Measurements from ENCODE around the gene MAST1. TPM values are rescaled to one million over a fixed set of nuclear protein-coding genes. Genes with fewer than 3 reads are reported as not detected.
A peak's percentile ranks its signal among the peaks of the same experiment; 100 is the strongest.
"Not testable (repeated sequence)": the region's sequence is repeated elsewhere in the genome, so short reads cannot be mapped to it uniquely, and the experiment has no call there.

MAST1 gene
- total RNA-seq, 2 donors from 2014 or later = 0.26 TPM; not detected in 1

DNA sequence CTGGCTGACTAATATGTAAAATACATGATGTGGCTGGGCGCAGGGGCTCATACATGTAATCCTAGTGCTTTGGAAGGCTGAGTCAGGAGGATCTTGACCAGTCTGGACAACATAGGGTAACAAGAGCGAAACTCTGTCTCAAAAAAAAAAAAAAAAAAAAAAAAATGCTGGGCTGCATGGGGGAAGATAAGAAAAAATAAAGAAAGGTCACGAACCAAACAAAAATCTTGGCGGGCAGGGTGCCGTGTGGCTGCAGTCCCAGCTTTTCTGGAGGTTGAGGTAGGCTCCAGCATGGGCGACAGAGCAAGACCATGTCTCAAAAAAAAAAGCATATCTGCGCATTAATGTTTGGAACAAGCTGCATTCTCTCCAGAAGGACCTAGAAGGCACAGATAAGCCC lies 23.2 kb upstream of the MAST1 start:
- no peaks in the 10 kb centered on the region for H3K36me3 ChIP-seq (replicated peaks in 1 of 2; ENCODE audit: insufficient read depth in 1 of 2, low read depth in 2 of 2)
- no peak for TF ChIP-seq POLR2A (IDR thresholded peaks at IDR 0.05)
- TF ChIP-seq, protein P1, sequence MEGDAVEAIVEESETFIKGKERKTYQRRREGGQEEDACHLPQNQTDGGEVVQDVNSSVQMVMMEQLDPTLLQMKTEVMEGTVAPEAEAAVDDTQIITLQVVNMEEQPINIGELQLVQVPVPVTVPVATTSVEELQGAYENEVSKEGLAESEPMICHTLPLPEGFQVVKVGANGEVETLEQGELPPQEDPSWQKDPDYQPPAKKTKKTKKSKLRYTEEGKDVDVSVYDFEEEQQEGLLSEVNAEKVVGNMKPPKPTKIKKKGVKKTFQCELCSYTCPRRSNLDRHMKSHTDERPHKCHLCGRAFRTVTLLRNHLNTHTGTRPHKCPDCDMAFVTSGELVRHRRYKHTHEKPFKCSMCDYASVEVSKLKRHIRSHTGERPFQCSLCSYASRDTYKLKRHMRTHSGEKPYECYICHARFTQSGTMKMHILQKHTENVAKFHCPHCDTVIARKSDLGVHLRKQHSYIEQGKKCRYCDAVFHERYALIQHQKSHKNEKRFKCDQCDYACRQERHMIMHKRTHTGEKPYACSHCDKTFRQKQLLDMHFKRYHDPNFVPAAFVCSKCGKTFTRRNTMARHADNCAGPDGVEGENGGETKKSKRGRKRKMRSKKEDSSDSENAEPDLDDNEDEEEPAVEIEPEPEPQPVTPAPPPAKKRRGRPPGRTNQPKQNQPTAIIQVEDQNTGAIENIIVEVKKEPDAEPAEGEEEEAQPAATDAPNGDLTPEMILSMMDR (IDR thresholded peaks at IDR 0.05) = no peak
- DNase-seq = no peak
- 82 to 84% methylated on average over 7 of the region's 7 CpGs for WGBS, 2 donors
- H3K27ac ChIP-seq = no peak overlapping the region
- no peak for ATAC-seq
- H3K4me1 ChIP-seq = no peaks in the 10 kb centered on the region
- no peaks in the 10 kb centered on the region for H3K27me3 ChIP-seq
- intact Hi-C loops (cut with DNase I) = no loop called here
- no peak overlapping the region for H3K4me3 ChIP-seq
- no peaks in the 10 kb centered on the region for H3K9me3 ChIP-seq

DNA sequence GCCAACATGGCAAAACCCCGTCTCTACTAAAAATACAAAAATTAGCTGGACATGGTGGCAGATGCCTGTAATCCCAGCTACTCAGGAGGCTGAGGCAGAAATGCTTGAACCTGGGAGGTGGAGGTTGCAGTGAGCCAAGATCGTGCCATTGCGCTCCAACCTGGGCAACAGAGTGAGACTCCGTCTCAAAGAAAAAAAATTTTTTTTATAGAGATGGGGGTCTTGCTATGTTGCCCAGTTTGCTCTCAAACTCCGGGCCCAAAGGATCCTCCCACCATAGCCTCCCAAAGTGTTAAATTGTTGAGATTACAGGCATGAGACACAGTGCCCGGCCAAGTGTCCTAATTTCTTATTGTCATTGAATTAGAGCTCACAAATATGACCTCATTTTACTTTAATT lies 21.1 kb upstream of the MAST1 start:
- H3K36me3 ChIP-seq (replicated peaks in 1 of 2; ENCODE audit: insufficient read depth in 1 of 2, low read depth in 2 of 2); ATAC-seq; intact Hi-C loops (cut with DNase I); H3K27me3 ChIP-seq; DNase-seq; H3K4me1 ChIP-seq; H3K27ac ChIP-seq; H3K9me3 ChIP-seq; H3K4me3 ChIP-seq: not testable (repeated sequence)
- WGBS, 2 donors = 89 to 90% methylated on average over 6 of the region's 6 CpGs

DNA sequence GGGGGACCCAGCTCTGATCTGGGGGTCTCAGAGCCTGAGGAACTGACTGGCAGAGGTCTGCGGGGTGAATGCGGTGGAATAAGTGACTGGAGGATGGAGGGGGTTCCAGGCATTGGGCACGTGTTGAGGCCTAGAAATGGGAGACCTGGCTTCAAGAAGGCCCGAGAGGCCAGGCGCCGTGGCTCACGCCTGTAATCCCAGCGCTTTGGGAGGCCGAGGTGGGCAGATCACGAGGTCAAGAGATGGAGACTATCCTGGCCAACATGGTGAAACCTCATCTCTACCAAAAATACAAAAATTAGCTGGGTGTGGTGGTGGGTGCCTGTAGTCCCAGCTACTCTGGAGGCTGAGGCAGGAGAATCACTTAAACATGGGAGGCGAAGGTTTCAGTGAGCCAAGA lies 20.5 kb upstream of the MAST1 start:
- WGBS, 2 donors = 83 to 90% methylated on average over 10 to 11 of the region's 11 CpGs
- H3K27me3 ChIP-seq; H3K27ac ChIP-seq; intact Hi-C loops (cut with DNase I); H3K36me3 ChIP-seq (replicated peaks in 1 of 2; ENCODE audit: insufficient read depth in 1 of 2, low read depth in 2 of 2); DNase-seq; ATAC-seq; H3K4me1 ChIP-seq; H3K9me3 ChIP-seq; H3K4me3 ChIP-seq: not testable (repeated sequence)

DNA sequence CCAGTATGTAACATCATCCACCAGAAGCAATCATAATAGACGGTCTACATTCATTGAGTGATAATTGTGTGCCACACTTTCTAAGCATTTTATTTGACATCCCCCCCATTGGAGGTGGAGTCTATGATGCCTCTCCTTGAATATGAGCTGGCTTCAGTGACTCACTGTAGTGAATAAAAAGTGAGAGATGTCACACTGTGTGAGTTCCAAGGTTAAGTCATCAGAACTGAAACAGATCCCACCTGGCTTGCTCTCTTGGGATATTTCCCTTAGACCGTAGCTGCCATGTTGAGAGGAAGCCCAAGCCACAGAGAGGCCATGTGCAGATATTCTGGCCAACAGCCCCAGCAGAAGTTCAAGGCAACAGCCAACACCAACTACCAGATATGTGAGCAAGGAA lies 16.6 kb upstream of the MAST1 start:
- Histone ChIP-seq H3K36me3 (replicated peaks in 1 of 2; ENCODE audit: insufficient read depth in 1 of 2, low read depth in 2 of 2) (no peaks in the 10 kb centered on the region), H3K27me3 (peaks cover 0 to 7% of the 10 kb centered on the region in 2 donors), H3K9me3 (no peaks in the 10 kb centered on the region), H3K4me1 (peaks cover 7% of the 10 kb centered on the region), H3K27ac (no peak overlapping the region), H3K4me3 (no peak overlapping the region)
- intact Hi-C loops (cut with DNase I) = no loop called here
- TF ChIP-seq, protein P1 (IDR thresholded peaks at IDR 0.05) = no peak
- TF ChIP-seq POLR2A (IDR thresholded peaks at IDR 0.05) = no peak
- 79 to 80% methylated on average over 2 of the region's 2 CpGs for WGBS, 2 donors
- DNase-seq (no peak), ATAC-seq (no peak)

DNA sequence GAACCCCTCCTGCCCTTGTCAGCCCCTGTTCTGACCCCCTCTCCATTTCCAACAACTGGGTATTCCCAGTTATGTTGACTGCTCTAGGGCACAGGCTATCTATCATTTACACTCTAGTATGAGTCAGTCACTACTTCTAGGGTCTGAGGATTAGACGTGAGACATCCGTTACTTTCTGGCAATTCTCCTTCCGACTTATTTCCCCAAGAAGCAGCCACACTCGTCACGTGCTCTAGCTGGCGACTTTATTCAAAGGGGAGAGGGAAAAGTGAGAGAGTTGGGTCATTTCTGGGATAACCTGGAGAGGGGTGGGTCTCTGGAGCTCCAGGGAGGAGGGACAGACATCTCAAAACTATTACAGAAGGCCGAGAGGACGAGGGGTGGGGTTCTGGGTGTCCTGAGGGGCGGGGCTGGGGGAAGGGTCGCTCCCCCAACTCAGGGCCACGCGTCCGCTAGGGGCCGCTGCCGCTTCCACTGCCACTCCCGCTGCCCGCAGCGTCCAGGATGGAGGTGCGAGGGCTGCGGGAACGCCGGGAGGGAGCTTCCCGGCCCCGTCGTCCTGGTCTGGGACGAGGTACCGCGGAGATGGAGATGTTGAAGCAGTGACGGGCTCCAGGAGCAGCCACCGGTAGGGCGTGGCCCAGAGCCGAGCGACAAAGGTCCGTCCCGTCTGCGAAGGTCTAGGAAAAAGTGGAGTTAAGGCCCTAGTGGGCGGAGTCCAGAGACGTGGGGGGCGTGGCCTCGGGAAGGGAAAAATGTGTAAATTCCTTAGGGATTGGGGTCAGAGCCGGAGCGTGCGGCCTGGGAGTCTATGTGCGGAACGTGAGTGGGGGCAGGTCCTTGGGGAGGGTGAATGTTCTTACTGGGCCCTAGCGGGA lies 12.8 kb upstream of the MAST1 start:
- Histone ChIP-seq H3K36me3 (replicated peaks in 1 of 2; ENCODE audit: insufficient read depth in 1 of 2, low read depth in 2 of 2) (no peaks in the 10 kb centered on the region), H3K9me3 (no peaks in the 10 kb centered on the region), H3K4me3 (no peak overlapping the region), H3K27me3 (peaks cover 0 to 7% of the 10 kb centered on the region in 2 donors), H3K27ac (no peak overlapping the region), H3K4me1 (peaks cover 16% of the 10 kb centered on the region)
- ATAC-seq (no peak), DNase-seq (peak in 1 of 4 donors; percentile 39)
- WGBS, 2 donors = 5 to 7% methylated on average over 21 to 46 of the region's 46 CpGs
- no peak for TF ChIP-seq POLR2A (IDR thresholded peaks at IDR 0.05)
- TF ChIP-seq, protein P1 (IDR thresholded peaks at IDR 0.05) = peak in 6 of 7 experiments; percentile 7 to 24 (median 16)
- intact Hi-C loops (cut with DNase I) = no loop called here

All from body of pancreas (tissue), 4 donors.